Left ventricle myocardium inferior (tissue), 1 donor: ENCODE results near the gene PRIM1. TPM values are rescaled to one million over a fixed set of nuclear protein-coding genes. Genes with fewer than 3 reads are reported as not detected.

Source experiments
- DNase-seq: peaks from one replicate; pipeline ENCODE4 v3.0.0-alpha.2; 2020
- H3K27ac ChIP-seq: fragments of 200-600 bp; replicated peaks from 2 replicates; pipeline ENCODE4 v1.8.0; 2021
- H3K27me3 ChIP-seq: fragments of 200-600 bp; 2 replicates; pipeline ENCODE4 v1.8.0; 2021; ENCODE audit warnings: low read depth
- H3K36me3 ChIP-seq: fragments of 200-600 bp; 2 replicates; pipeline ENCODE4 v1.8.0; 2021
- H3K4me1 ChIP-seq: fragments of 200-600 bp; 2 replicates; pipeline ENCODE4 v1.8.0; 2021
- H3K4me3 ChIP-seq: fragments of 200-600 bp; 2 replicates; pipeline ENCODE4 v1.8.0; 2021; ENCODE audit warnings: mild to moderate bottlenecking, moderate library complexity
- H3K9me3 ChIP-seq: fragments of 200-600 bp; replicated peaks from 2 replicates; pipeline ENCODE4 v1.8.0; 2021
- intact Hi-C: fragments of 100-400 bp; cut with micrococcal nuclease; formaldehyde crosslinking; loops from one replicate; pipeline ENCODE4 v1.11.0; 2022
- total RNA-seq: library from RNA; stranded (reverse); fragmentation: NEBNext Ultra II Directional; extraction: Animal tissue kit (Norgen Biotek cat#: 25700); gene quantifications from one replicate; pipeline ENCODE4 v1.2.1, GENCODE V29; 2021
- TF ChIP-seq, protein P1 (sequence below): fragments of 200-600 bp; IDR thresholded peaks from 2 replicates; pipeline ENCODE4 v1.8.0; 2021; ENCODE audit warnings: antibody characterized with exemption, mild to moderate bottlenecking, borderline replicate concordance
- donor health status: DM: no; HTN: yes; CAD: no; lungs with severe emphysema.

PRIM1 gene
- total RNA-seq, 1 donor from 2014 or later = 2.7 TPM

- Histone ChIP-seq H3K36me3 (no peaks in the 10 kb centered on the region), H3K4me3 (no peak overlapping the region), H3K4me1 (no peaks in the 10 kb centered on the region), H3K27ac (no peak overlapping the region), H3K9me3 (peaks cover 9% of the 10 kb centered on the region), H3K27me3 (no peaks in the 10 kb centered on the region)
- intact Hi-C loops = no loop called here
- no peak for DNase-seq
- TF ChIP-seq, protein P1, sequence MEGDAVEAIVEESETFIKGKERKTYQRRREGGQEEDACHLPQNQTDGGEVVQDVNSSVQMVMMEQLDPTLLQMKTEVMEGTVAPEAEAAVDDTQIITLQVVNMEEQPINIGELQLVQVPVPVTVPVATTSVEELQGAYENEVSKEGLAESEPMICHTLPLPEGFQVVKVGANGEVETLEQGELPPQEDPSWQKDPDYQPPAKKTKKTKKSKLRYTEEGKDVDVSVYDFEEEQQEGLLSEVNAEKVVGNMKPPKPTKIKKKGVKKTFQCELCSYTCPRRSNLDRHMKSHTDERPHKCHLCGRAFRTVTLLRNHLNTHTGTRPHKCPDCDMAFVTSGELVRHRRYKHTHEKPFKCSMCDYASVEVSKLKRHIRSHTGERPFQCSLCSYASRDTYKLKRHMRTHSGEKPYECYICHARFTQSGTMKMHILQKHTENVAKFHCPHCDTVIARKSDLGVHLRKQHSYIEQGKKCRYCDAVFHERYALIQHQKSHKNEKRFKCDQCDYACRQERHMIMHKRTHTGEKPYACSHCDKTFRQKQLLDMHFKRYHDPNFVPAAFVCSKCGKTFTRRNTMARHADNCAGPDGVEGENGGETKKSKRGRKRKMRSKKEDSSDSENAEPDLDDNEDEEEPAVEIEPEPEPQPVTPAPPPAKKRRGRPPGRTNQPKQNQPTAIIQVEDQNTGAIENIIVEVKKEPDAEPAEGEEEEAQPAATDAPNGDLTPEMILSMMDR = no peak
Measured at GRCh38 chr12:56776654-56777053, 24.5 kb upstream of the PRIM1 start.

GRCh38 chr12:56775638-56776037 lies 23.5 kb upstream of the PRIM1 start:
- DNase-seq = no peak
- H3K4me1 ChIP-seq = no peaks in the 10 kb centered on the region
- no peak overlapping the region for H3K27ac ChIP-seq
- H3K27me3 ChIP-seq = no peaks in the 10 kb centered on the region
- no peak overlapping the region for H3K4me3 ChIP-seq
- peaks cover 9% of the 10 kb centered on the region for H3K9me3 ChIP-seq
- H3K36me3 ChIP-seq = no peaks in the 10 kb centered on the region
- intact Hi-C loops = no loop called here
- TF ChIP-seq, protein P1 = no peak

- H3K4me3 ChIP-seq = no peak overlapping the region
- intact Hi-C loops = no loop called here
- H3K9me3 ChIP-seq = peaks cover 9% of the 10 kb centered on the region
- no peaks in the 10 kb centered on the region for H3K36me3 ChIP-seq
- TF ChIP-seq, protein P1 = no peak
- H3K4me1 ChIP-seq = no peaks in the 10 kb centered on the region
- no peak for DNase-seq
- H3K27ac ChIP-seq = no peak overlapping the region
- no peaks in the 10 kb centered on the region for H3K27me3 ChIP-seq
Measured at GRCh38 chr12:56773113-56773512, 21.0 kb upstream of the PRIM1 start.

DNA sequence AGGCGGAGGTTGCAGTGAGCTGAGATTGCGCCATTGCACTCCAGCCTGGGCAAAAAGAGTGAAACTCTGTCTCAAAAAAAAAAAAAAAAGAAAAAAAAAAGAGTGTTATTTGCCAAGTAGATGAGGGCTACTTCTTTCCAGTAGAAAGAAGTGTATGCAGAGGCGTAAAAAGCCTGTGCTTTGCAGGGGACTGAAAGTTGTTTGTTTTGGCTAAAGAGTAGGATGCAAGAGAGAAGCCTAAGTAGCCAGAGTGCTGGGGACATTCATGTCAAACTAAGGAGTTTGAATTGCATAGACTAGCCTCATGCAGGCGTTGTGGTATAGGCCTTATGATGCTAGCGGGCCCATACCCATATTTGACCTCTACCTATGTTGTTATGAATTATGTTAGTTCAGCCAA lies 20.5 kb upstream of the PRIM1 start:
- Histone ChIP-seq H3K4me1 (no peaks in the 10 kb centered on the region), H3K36me3 (no peaks in the 10 kb centered on the region), H3K4me3 (no peak overlapping the region), H3K27ac (no peak overlapping the region), H3K9me3 (peaks cover 9% of the 10 kb centered on the region), H3K27me3 (no peaks in the 10 kb centered on the region)
- no peak for DNase-seq
- intact Hi-C loops = no loop called here
- TF ChIP-seq, protein P1 = no peak

DNA sequence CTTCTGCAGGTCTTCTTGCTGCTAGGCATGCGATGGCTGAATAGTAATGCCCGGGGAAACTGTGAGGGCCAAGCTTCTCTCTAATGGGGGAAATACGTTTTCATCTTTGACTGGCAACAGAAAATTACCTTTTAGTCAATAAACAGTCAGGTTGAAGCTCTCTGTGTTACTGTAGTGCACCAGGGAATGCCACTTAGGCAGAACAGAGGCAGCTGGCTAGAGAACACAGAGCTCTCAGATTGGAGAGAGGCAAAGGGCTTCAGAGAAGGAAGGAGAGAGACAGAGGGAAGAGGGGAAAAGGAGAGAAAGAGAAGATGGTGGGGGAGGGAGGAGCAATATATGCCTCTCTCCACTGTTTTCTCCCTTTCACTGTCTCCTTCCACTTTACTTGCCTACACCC lies 17.7 kb upstream of the PRIM1 start:
- Histone ChIP-seq H3K4me1 (no peaks in the 10 kb centered on the region), H3K27ac (no peak overlapping the region), H3K4me3 (no peak overlapping the region), H3K27me3 (no peaks in the 10 kb centered on the region), H3K9me3 (no peaks in the 10 kb centered on the region), H3K36me3 (no peaks in the 10 kb centered on the region)
- intact Hi-C loops = no loop called here
- TF ChIP-seq, protein P1 = no peak
- no peak for DNase-seq

DNA sequence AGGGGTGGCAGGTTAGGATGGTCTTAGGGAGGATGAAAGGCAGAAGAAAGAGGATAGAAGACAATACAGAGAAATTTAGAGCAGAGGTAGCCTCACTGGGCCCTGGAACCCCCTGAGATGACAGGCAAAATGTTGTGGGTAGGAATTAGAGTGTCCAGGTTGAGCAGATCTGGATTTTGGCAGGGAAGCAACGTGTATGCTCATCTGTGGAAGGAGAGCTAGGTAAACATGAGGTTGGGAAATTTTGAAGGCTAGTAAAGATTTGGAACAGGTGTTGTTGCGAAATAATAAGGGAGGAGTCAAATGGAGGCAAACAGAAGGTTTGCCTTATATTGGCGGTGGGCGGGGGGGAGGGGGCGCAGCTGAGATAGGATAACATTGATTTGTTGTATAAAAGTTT lies 16.3 kb upstream of the PRIM1 start:
- intact Hi-C loops = no loop called here
- no peaks in the 10 kb centered on the region for H3K9me3 ChIP-seq
- no peaks in the 10 kb centered on the region for H3K4me1 ChIP-seq
- DNase-seq = no peak
- TF ChIP-seq, protein P1 = no peak
- no peaks in the 10 kb centered on the region for H3K36me3 ChIP-seq
- no peak overlapping the region for H3K27ac ChIP-seq
- no peak overlapping the region for H3K4me3 ChIP-seq
- H3K27me3 ChIP-seq = no peaks in the 10 kb centered on the region
